WTC11 (cell line): Measurements from ENCODE around the gene COL1A1. TPM values are rescaled to one million over a fixed set of nuclear protein-coding genes. Genes with fewer than 3 reads are reported as not detected.

Experiments
- ATAC-seq: fragments of 200-7000 bp; cut with Tn5 transposase; 2 replicates; pipeline ENCODE4 v1.10.0; 2021; ENCODE audit warnings: mild to moderate bottlenecking, moderate library complexity
- CTCF ChIA-PET: fragments of 300-600 bp; sonication (Branson Sonifier 250); formaldehyde crosslinking; loops from one replicate; lab custom pipeline; 2021; ENCODE audit warnings: antibody characterized with exemption; lab: Charles Lee
- POLR2A ChIA-PET: fragments of 350-600 bp; sonication (Branson Sonifier 250); formaldehyde crosslinking; loops from one replicate; lab custom pipeline; 2021; ENCODE audit warnings: antibody characterized with exemption; lab: Charles Lee
- DNase-seq: peaks from one replicate; pipeline ENCODE4 v3.0.0; 2021; ENCODE audit warnings: low spot score
- H3K27ac Mint-ChIP-seq: 2 replicates; pipeline ENCODE4 v1.8.0; 2021; ENCODE audit warnings: mixed read lengths
- H3K27me3 Mint-ChIP-seq: 2 replicates; pipeline ENCODE4 v1.8.0; 2021; ENCODE audit warnings: low read depth, mild to moderate bottlenecking, moderate library complexity, mixed read lengths
- H3K36me3 Mint-ChIP-seq: 2 replicates; pipeline ENCODE4 v1.8.0; 2021; ENCODE audit warnings: mixed read lengths
- H3K4me1 Mint-ChIP-seq: 2 replicates; pipeline ENCODE4 v1.8.0; 2022; ENCODE audit warnings: mixed read lengths
- H3K4me3 Mint-ChIP-seq: 2 replicates; pipeline ENCODE4 v1.8.0; 2021; ENCODE audit warnings: mild to moderate bottlenecking, moderate library complexity, mixed read lengths
- H3K9me3 Mint-ChIP-seq: 2 replicates; pipeline ENCODE4 v1.8.0; 2021; ENCODE audit warnings: mixed read lengths
- ARID4B ChIP-seq: sonication (generic); formaldehyde crosslinking; IDR thresholded peaks from 2 replicates; pipeline ENCODE4 v1.8.0; 2023; ENCODE audit warnings: missing genetic modification reagents, mild to moderate bottlenecking, borderline replicate concordance
- CTCF ChIP-seq: fragments of 200-600 bp; IDR thresholded peaks from 2 replicates; pipeline ENCODE4 v1.8.0; 2022; ENCODE audit warnings: antibody characterized with exemption
- ERG ChIP-seq: fragments of 250-450 bp; sonication (Bioruptor Pico); IDR thresholded peaks from 2 replicates; pipeline ENCODE4 v1.8.0; 2021; ENCODE audit warnings: mild to moderate bottlenecking
- FOXK1 ChIP-seq: sonication (generic); formaldehyde crosslinking; IDR thresholded peaks from 2 replicates; pipeline ENCODE4 v1.8.0; 2022; ENCODE audit warnings: mild to moderate bottlenecking, moderate library complexity, missing genetic modification reagents
- FOXP4 ChIP-seq: sonication (generic); formaldehyde crosslinking; IDR thresholded peaks from 2 replicates; pipeline ENCODE4 v1.8.0; 2022; ENCODE audit warnings: mild to moderate bottlenecking, missing genetic modification reagents
- GRHL2 ChIP-seq: fragments of 250-450 bp; sonication (Bioruptor Pico); IDR thresholded peaks from 2 replicates; pipeline ENCODE4 v1.8.0; 2022; ENCODE audit warnings: mild to moderate bottlenecking, moderate library complexity; ENCODE audit not compliant: insufficient replicate concordance, severe bottlenecking
- KAT7 ChIP-seq: sonication (generic); formaldehyde crosslinking; IDR thresholded peaks from 2 replicates; pipeline ENCODE4 v1.8.1; 2023; ENCODE audit warnings: missing genetic modification reagents, mild to moderate bottlenecking, borderline replicate concordance
- MXD4 ChIP-seq: fragments of 250-450 bp; sonication (Bioruptor Pico); IDR thresholded peaks from 2 replicates; pipeline ENCODE4 v1.8.0; 2021; ENCODE audit warnings: mild to moderate bottlenecking, moderate library complexity, borderline replicate concordance
- NFATC4 ChIP-seq: fragments of 250-450 bp; sonication (Bioruptor Pico); IDR thresholded peaks from 2 replicates; pipeline ENCODE4 v1.9.0; 2021; ENCODE audit warnings: mild to moderate bottlenecking
- OVOL2 ChIP-seq: fragments of 250-450 bp; sonication (Bioruptor Pico); IDR thresholded peaks from 2 replicates; pipeline ENCODE4 v1.9.0; 2021; ENCODE audit warnings: mild to moderate bottlenecking, borderline replicate concordance
- SMAD4 ChIP-seq: sonication (generic); formaldehyde crosslinking; IDR thresholded peaks from 2 replicates; pipeline ENCODE4 v1.8.0; 2022; ENCODE audit warnings: mild to moderate bottlenecking, missing genetic modification reagents
- ZMAT4 ChIP-seq: fragments of 250-450 bp; sonication (Bioruptor Pico); IDR thresholded peaks from 2 replicates; pipeline ENCODE4 v1.9.0; 2021; ENCODE audit warnings: mild to moderate bottlenecking
- ZNF138 ChIP-seq: sonication (generic); formaldehyde crosslinking; conservative IDR thresholded peaks from 2 replicates; pipeline ENCODE4 v1.8.1; 2022; ENCODE audit warnings: mild to moderate bottlenecking, moderate library complexity, missing genetic modification reagents
- ZNF219 ChIP-seq: sonication (generic); formaldehyde crosslinking; IDR thresholded peaks from 2 replicates; pipeline ENCODE4 v1.8.0; 2023; ENCODE audit warnings: missing genetic modification reagents, mild to moderate bottlenecking, borderline replicate concordance
- ZNF317 ChIP-seq: sonication (generic); formaldehyde crosslinking; IDR thresholded peaks from 2 replicates; pipeline ENCODE4 v1.8.1; 2023; ENCODE audit warnings: low read depth, mild to moderate bottlenecking, moderate library complexity, missing genetic modification reagents, borderline replicate concordance
- ZNF396 ChIP-seq: fragments of 250-450 bp; sonication (Bioruptor Pico); IDR thresholded peaks from 2 replicates; pipeline ENCODE4 v1.8.0; 2021; ENCODE audit warnings: mild to moderate bottlenecking, moderate library complexity, borderline replicate concordance
- total RNA-seq: library from RNA; stranded (reverse); gene quantifications from 3 replicates; pipeline ENCODE4 v1.2.3, GENCODE V29; 2021
- TF ChIP-seq, protein P1 (sequence below): sonication (generic); formaldehyde crosslinking; IDR thresholded peaks from 2 replicates; pipeline ENCODE4 v1.8.1; 2023; ENCODE audit warnings: mild to moderate bottlenecking, missing genetic modification reagents, moderate library complexity
- TF ChIP-seq, protein P2 (sequence below): sonication (generic); formaldehyde crosslinking; IDR thresholded peaks from 2 replicates; pipeline ENCODE4 v1.8.1; 2022; ENCODE audit warnings: low read depth, mild to moderate bottlenecking, moderate library complexity, missing genetic modification reagents, borderline replicate concordance

The COL1A1 gene
- total RNA-seq, 1 experiment from 2014 or later, result 52.1 TPM

GRCh38 chr17:50203604-50204345 is 2.3 kb upstream of the COL1A1 start:
- CTCF ChIA-PET, result interaction anchor here (0.6 to 15.3 kb wide), 9 partner anchors 9 to 194 kb away, joined by 3 to 514 read pairs (median 3); partner anchors contain the start of genes LRRC59 and TMEM92
- no peak overlapping the region for H3K4me3 Mint-ChIP-seq
- no peak for DNase-seq
- POLR2A ChIA-PET, result interaction anchor here (1.1 kb wide), 1 partner anchor 26 kb away, joined by 3 read pairs; no protein-coding TSS in a partner anchor
- no peak for TF ChIP-seq GRHL2
- no peak for TF ChIP-seq KAT7 (CRISPR knock-in tag)
- no peak for TF ChIP-seq ERG (CRISPR knock-in tag)
- TF ChIP-seq ZMAT4, result no peak
- TF ChIP-seq MXD4 (CRISPR knock-in tag), result no peak
- TF ChIP-seq, all 79 proteins: peak for 0
- Mint-ChIP-seq H3K4me1 (peaks cover 47% of the 10 kb centered on the region), H3K36me3 (no peaks in the 10 kb centered on the region), H3K27ac (no peak overlapping the region), H3K9me3 (no peaks in the 10 kb centered on the region), H3K27me3 (peaks cover 66% of the 10 kb centered on the region)
- no peak for ATAC-seq

- peaks cover 42% of the 10 kb centered on the region for H3K4me1 Mint-ChIP-seq
- peaks cover 65% of the 10 kb centered on the region for H3K27me3 Mint-ChIP-seq
- CTCF ChIA-PET, result interaction anchor here (0.6 to 15.3 kb wide), 5 partner anchors 17 to 158 kb away, joined by 3 to 514 read pairs (median 21); partner anchors contain the start of gene TMEM92
- H3K27ac Mint-ChIP-seq, result no peak overlapping the region
- H3K4me3 Mint-ChIP-seq, result no peak overlapping the region
- no peaks in the 10 kb centered on the region for H3K36me3 Mint-ChIP-seq
- no peak for ATAC-seq
- POLR2A ChIA-PET, result no interaction called here
- DNase-seq, result no peak
- no peaks in the 10 kb centered on the region for H3K9me3 Mint-ChIP-seq
- no peak for TF ChIP-seq ERG (CRISPR knock-in tag)
- TF ChIP-seq NFATC4, result no peak
- no peak for TF ChIP-seq OVOL2
- no peak for TF ChIP-seq FOXP4 (CRISPR knock-in tag)
- TF ChIP-seq ARID4B (CRISPR knock-in tag), result no peak
- TF ChIP-seq ZNF317 (CRISPR knock-in tag), result no peak
- TF ChIP-seq ZNF396 (CRISPR knock-in tag), result no peak
- no peak for TF ChIP-seq SMAD4 (CRISPR knock-in tag)
- no peak for TF ChIP-seq CTCF
- TF ChIP-seq, protein P1, sequence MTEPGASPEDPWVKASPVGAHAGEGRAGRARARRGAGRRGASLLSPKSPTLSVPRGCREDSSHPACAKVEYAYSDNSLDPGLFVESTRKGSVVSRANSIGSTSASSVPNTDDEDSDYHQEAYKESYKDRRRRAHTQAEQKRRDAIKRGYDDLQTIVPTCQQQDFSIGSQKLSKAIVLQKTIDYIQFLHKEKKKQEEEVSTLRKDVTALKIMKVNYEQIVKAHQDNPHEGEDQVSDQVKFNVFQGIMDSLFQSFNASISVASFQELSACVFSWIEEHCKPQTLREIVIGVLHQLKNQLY (CRISPR knock-in tag), result no peak
- TF ChIP-seq, protein P2, sequence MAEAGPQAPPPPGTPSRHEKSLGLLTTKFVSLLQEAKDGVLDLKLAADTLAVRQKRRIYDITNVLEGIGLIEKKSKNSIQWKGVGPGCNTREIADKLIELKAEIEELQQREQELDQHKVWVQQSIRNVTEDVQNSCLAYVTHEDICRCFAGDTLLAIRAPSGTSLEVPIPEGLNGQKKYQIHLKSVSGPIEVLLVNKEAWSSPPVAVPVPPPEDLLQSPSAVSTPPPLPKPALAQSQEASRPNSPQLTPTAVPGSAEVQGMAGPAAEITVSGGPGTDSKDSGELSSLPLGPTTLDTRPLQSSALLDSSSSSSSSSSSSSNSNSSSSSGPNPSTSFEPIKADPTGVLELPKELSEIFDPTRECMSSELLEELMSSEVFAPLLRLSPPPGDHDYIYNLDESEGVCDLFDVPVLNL (CRISPR knock-in tag), result no peak
- TF ChIP-seq FOXK1 (CRISPR knock-in tag), result no peak
- TF ChIP-seq ZNF138 (CRISPR knock-in tag), result no peak
- TF ChIP-seq ZNF219 (CRISPR knock-in tag), result no peak
These were observed 1.7 kb upstream of the COL1A1 start for GRCh38 chr17:50203086-50203485.
